Neuron (in vitro differentiated cells): Measurements from ENCODE around the gene TMCO4.
"Not testable (repeated sequence)": the region's sequence is repeated elsewhere in the genome, so short reads cannot be mapped to it uniquely, and the experiment has no call there.

Experiments
- H2AFZ ChIP-seq: one replicate; pipeline ENCODE4 v1.6.1; 2013; ENCODE audit warnings: low read depth, mild to moderate bottlenecking, inconsistent platforms, low read length, moderate library complexity
- H3K27me3 ChIP-seq: one replicate; pipeline ENCODE4 v1.6.1; 2013; ENCODE audit warnings: low read length; ENCODE audit not compliant: insufficient read depth
- H3K36me3 ChIP-seq: one replicate; pipeline ENCODE4 v1.6.1; 2013; ENCODE audit warnings: low read length; ENCODE audit not compliant: insufficient read depth
- H3K4me1 ChIP-seq: one replicate; pipeline ENCODE4 v1.6.1; 2013; ENCODE audit warnings: low read length; ENCODE audit not compliant: insufficient read depth
- H3K4me3 ChIP-seq: 2 replicates; pipeline ENCODE4 v1.5.1; 2013; ENCODE audit warnings: mild to moderate bottlenecking, low read length, moderate library complexity
- H3K9me3 ChIP-seq: one replicate; pipeline ENCODE4 v1.6.1; 2013; ENCODE audit warnings: low read length

Gene TMCO4

DNA sequence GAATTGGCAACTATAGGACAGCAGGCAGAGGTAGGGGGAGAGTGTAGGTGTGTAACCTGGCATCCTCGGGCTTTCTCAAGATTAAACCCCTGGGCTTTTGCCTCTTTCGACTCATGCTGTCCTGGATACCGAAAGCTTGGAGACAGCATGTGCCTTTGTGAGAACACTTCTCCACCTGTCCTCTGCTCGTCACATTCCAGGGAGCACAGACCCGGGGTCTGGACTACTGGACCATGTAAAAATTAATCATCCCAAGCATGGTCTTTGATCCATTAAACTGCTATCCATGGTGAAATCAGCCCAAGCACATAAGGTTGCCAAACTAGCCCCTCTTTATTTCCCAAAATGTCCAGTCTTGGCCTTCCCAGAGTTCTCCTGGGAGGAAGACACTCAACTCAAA lies 24.3 kb upstream of the TMCO4 start:
- Histone ChIP-seq H2AFZ (no peak overlapping the region), H3K36me3 (no peaks in the 10 kb centered on the region), H3K4me3 (no peak overlapping the region), H3K4me1 (no peaks in the 10 kb centered on the region), H3K9me3 (no peaks in the 10 kb centered on the region), H3K27me3 (peaks cover 2% of the 10 kb centered on the region)

DNA sequence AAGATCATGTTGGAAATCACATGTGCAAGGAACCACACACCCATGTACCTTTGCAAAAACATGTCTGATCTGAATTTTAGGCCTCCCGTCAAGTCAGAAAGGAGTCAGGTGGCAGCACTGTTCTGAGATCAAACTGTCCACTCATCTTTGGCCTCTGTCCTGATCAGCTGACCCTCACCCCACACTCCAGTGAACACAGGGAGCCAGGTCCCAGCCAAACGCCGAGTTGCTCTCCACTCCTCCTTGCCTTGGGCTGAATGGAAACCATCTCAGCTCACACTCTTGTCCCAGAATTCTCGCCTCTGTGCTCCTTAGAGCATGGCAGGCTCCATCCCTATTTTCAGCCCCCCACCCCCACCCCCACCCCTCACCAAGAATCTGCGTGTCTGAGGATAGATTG lies 20.0 kb upstream of the TMCO4 start:
- H3K4me1 ChIP-seq = no peaks in the 10 kb centered on the region
- no peak overlapping the region for H3K4me3 ChIP-seq
- H3K9me3 ChIP-seq = no peaks in the 10 kb centered on the region
- H3K36me3 ChIP-seq = no peaks in the 10 kb centered on the region
- peaks cover 17% of the 10 kb centered on the region for H3K27me3 ChIP-seq
- no peak overlapping the region for H2AFZ ChIP-seq

DNA sequence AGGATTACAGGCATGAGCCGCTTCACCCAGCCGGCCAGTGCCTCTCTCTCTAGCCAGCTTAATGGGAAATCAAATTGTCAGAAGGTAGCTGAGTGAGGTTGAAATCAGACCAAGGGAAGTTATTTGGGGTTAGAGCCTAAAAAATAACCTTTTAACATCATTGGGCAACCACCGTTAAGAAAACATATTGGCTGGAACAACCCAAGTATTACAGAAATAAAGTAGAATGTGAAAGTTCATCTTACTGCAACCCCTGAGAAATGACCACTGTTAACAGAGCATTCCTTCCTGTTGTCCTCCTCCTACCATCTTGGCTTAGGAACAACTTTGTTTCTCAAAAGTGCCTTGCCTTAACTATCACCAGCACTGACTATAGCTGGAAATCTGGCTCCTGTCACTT lies 18.6 kb upstream of the TMCO4 start:
- Histone ChIP-seq H3K4me1 (no peaks in the 10 kb centered on the region), H3K9me3 (no peaks in the 10 kb centered on the region), H3K36me3 (no peaks in the 10 kb centered on the region), H2AFZ (no peak overlapping the region), H3K4me3 (no peak overlapping the region), H3K27me3 (peaks cover 24% of the 10 kb centered on the region)

DNA sequence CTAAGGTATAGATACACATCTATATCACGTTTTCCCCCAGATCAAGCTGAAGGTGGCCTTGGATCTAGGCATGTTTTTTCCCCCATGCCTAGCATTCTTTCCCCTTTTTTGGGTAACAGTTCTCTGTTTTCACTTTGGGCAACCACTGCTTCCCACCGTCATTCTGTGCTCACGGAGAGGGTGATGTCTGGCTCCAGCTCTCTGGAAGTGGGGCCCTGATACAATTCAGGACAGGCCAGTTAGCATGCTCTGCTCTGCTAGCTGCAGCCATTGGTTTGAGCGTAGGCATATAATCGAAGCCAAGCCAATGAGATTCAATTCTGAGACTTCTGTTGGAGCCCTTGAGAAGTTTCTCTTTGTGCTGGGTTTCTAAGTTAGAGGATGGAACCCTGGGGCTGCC lies 17.4 kb upstream of the TMCO4 start:
- no peak overlapping the region for H3K4me3 ChIP-seq
- H3K9me3 ChIP-seq = no peaks in the 10 kb centered on the region
- peaks cover 29% of the 10 kb centered on the region for H3K27me3 ChIP-seq
- no peak overlapping the region for H2AFZ ChIP-seq
- H3K36me3 ChIP-seq = no peaks in the 10 kb centered on the region
- H3K4me1 ChIP-seq = no peaks in the 10 kb centered on the region

DNA sequence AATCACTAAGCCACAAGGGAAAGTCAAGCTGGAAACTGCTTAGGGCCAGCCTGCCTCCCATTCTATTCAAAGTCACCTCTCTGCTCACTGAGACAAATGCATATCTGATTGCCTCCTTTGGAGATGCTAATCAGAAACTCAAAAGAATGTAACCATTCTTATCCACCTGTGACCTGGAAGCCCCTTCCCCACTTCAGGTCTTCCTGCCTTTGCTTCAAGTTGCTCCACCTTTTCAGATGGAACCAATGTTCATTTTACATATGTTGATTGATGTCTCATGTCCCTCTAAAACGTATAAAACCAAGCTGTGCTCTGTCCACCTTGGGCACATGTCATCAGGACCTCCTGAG lies 17.0 kb upstream of the TMCO4 start:
- H3K4me1 ChIP-seq, H2AFZ ChIP-seq, H3K4me3 ChIP-seq, H3K9me3 ChIP-seq, H3K36me3 ChIP-seq: not testable (repeated sequence)
- peaks cover 29% of the 10 kb centered on the region for H3K27me3 ChIP-seq

DNA sequence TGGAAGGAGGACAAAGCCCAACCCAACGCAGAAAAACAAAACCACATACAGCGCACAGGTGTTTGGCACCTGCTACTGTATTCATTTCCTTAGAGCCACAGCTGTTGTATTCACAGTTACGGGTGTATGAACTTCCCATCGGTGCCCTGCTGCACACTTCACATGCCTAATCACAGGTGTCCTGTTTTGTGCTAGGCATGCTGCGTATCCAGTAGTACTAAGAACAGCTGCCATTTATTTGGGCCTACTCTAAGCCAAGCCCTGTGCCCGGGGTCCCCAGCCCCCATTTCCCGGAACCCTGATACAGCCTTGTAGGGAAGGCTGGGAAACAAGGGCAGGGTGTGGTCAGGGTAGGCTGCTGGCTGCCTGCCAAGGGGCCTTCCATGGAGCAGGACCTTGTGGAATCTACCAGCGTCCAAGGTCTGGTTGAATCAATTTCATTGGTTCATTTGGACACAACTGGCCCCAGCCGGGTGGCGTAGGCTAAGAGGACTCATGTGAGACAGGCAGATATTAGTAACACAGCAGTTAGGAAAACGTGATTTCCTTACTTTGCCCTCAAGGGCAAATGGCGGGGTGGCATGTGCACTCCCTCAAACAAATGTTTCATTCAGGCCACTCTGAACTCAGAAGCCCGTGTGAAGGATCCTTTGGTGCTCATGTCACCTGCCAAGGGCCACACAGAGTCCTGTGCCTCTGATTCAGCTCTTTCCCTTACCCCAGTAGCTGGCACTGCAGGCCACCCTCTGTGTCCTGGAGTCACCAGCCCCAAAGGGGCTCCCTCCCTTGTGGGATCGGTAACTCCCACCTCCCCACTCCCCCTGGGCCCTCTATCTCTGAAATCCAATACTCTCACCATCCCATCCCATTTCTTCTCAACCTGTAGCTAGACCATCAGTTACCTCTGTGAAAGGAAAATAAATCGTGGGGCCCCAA lies 16.4 kb upstream of the TMCO4 start:
- H2AFZ ChIP-seq = no peak overlapping the region
- peaks cover 29% of the 10 kb centered on the region for H3K27me3 ChIP-seq
- H3K4me1 ChIP-seq = no peaks in the 10 kb centered on the region
- H3K9me3 ChIP-seq = no peaks in the 10 kb centered on the region
- no peaks in the 10 kb centered on the region for H3K36me3 ChIP-seq
- no peak overlapping the region for H3K4me3 ChIP-seq

DNA sequence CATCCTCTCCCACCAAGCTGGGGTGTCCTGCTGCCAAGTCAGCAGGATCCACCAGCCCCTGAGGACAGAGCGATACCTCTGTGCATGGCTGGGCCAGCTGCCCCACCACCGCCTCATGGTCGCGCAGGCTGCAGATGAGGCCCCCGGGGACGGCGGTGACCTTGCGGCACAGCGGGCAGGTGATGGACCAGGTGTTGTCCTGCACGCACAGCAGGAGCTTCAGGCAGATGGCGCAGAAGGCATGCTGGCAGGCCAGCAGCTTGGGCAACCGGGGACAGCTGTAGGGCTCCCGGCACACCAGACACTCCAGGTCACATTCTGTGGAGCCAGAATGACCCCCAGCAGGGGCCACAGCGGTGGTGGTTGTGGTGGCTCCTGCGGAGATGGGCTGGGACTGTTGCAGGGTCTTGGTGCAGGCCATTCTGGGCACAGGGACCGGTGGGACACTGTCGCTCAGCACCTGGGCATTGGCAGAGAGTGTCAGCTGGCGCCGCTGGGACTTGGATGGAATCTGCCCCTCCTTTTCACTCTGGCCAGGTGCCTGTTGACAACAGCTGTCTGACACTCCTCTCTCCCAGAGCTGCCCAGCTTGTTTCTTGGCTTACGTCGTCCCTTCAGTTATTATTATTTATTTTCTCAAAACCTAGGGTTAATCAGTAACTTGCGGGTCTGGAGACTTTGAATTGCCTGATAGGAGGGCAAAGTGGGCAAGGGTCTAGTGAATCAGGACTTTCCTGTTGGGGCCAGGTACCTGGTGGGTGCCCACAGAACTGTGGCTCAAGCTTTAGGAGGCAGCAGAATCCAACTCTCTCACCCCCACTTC lies 15.2 kb upstream of the TMCO4 start, which contains the start of gene RNF186:
TSS of gene RNF186 (minus strand) at position 603 of the 823 bp plus-strand sequence. CDS start at position 421, 182 bp downstream.
- Histone ChIP-seq H3K4me1 (no peaks in the 10 kb centered on the region), H3K36me3 (no peaks in the 10 kb centered on the region), H3K9me3 (no peaks in the 10 kb centered on the region), H2AFZ (no peak within 1 kb of the TSS), H3K27me3 (peaks cover 29% of the 10 kb centered on the region), H3K4me3 (no peak within 1 kb of the TSS)

DNA sequence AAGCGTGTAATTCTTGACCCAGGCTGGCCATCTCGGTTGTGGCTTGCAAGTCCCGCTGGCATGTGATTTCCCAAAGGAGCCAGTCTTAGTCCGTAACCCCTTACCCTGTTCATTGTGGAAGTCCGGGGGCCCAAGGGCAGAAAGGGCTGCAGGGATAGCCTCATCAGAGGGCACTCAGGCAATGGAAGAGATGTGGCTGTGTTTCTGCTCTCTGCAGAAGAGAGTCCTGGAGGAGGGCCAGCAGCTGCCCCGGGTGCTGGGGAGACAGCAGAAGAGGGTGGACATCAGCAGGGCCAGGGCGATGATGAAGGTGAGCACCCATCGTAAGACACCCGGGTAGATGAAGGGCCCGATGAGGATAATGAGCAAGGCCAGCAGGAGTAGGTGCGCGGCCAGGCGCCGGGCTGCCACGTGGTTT lies 14.5 kb upstream of the TMCO4 start:
- no peaks in the 10 kb centered on the region for H3K9me3 ChIP-seq
- H2AFZ ChIP-seq = no peak overlapping the region
- no peaks in the 10 kb centered on the region for H3K36me3 ChIP-seq
- no peak overlapping the region for H3K4me3 ChIP-seq
- H3K4me1 ChIP-seq = no peaks in the 10 kb centered on the region
- H3K27me3 ChIP-seq = peaks cover 27% of the 10 kb centered on the region

DNA sequence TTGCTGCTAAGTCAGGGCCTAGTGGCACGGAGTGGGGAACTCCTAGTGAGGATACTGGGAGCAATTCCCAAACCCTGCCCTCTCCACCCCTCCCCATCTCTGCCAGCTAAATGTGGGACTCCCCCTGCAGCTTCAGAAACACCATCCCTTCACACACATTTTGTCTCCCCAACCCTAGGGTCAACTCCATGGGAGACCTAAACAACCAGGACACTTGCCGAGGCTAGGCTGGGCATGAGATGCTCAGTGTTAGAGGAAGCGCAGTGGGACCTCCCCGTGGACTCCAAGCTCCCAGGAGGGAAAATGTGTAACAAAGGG lies 13.9 kb upstream of the TMCO4 start:
- H3K4me3 ChIP-seq = no peak overlapping the region

DNA sequence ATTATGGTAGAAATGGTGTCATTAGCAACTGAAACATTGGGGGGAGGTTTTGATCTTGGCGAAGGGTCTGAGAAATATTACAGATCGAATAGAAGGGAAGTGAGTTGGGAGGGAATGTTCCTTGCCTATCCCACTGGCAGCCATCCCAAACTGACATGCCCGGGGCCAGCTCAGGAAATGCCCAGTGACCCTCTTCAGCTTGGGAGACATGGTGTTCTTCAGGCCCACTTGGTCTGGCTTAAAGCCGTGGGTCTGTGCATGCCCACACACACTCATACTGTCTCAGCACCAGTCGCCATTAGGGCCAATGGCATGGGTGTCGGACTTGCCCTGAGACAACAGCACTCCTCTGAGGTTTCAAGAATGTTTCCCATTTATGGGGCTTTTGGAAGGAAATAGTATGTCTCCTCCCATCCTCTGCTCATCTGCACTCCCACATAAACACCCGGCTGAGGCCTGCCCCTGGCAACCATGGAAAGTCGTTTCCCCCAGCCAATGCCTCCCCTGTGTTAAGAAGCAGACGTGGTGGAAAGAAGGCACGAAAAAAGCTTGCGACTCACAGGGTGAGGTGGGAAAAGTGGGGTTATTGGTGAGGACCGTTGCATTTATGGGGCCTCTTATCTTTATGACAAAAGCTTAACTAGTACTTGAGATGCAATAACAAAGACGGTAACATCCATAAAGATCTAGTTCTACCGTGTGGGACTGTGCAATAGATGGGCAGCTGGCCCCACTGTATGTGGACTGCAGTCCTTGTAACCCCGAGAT lies 13.3 kb upstream of the TMCO4 start:
- Histone ChIP-seq H3K27me3 (peaks cover 27% of the 10 kb centered on the region), H3K4me3 (no peak overlapping the region), H2AFZ (no peak overlapping the region), H3K9me3 (no peaks in the 10 kb centered on the region), H3K36me3 (no peaks in the 10 kb centered on the region), H3K4me1 (no peaks in the 10 kb centered on the region)

More for the DNA sequence above, 13.9 kb upstream of the TMCO4 start:
- Histone ChIP-seq H3K9me3 (no peaks in the 10 kb centered on the region), H2AFZ (no peak overlapping the region), H3K27me3 (peaks cover 27% of the 10 kb centered on the region), H3K4me1 (no peaks in the 10 kb centered on the region), H3K36me3 (no peaks in the 10 kb centered on the region)

DNA sequence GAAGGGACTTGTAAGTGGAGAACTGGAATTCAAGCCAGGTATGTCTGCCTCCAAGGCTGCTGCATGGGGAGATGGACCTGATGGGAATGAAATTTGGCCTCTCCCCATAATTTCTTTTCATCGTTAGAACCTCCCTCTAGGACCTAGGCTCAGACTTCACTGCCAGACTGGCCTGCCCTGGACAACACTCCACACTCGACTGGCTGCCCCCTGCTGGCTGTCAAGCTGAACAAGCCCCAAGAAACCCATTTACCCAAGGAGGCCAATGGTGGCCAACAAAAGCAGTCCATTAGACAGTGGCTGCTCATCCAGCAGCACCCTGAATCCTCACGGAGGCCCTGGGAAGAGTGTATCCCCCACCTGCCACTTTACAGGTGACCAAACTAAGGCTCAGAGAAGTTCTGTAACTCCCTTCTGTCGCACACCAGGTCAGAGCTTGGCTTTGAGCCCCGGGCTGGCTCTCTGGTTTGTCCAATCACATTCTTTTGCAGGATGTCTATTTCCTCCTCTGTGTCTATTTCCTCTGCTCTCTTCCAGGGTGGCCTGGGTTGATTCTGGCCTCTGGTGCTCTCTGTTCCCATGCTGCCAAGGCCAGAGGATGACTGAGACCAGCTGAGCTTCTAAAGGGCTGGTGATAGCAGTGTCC lies 11.6 kb upstream of the TMCO4 start:
- H3K9me3 ChIP-seq = no peaks in the 10 kb centered on the region
- H3K4me3 ChIP-seq = no peak overlapping the region
- H2AFZ ChIP-seq = no peak overlapping the region
- H3K36me3 ChIP-seq = no peaks in the 10 kb centered on the region
- H3K4me1 ChIP-seq = no peaks in the 10 kb centered on the region
- H3K27me3 ChIP-seq = peaks cover 18% of the 10 kb centered on the region

DNA sequence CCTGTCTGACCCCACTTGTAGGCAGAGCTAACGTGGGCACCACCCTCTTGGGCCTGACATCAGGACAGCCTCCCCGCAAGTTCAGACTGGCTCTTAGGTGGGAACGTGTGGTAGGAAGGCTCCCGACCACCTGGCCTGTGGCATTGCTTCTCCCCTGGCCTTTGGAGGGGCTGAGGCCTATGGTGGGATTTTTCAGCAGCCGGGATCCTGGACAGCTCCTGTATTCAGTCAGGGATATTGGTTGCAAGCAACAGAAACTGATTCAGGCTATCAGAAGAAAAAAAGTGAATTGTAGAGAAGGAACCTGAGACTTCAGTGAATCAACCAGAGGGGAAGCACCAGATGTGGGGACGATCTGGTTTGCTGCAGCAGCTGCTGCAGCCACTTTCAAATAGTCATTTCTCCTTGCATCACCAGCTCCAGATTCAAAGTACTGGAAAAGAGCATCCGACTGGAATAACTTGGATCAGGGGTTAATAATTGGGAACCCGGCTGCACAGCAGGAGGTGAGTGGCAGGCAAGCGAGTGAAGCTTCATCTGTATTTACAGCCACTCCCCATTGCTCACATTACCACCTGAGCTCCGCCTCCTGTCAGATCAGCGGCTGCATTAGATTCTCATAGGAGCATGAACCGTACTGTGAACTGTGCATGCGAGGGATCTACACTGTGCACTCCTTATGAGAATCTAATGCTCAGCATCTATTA lies 9.5 kb upstream of the TMCO4 start:
- Histone ChIP-seq H3K9me3 (no peaks in the 10 kb centered on the region), H3K4me1 (no peaks in the 10 kb centered on the region), H2AFZ (no peak overlapping the region), H3K4me3 (no peak overlapping the region), H3K27me3 (peaks cover 10% of the 10 kb centered on the region), H3K36me3 (no peaks in the 10 kb centered on the region)
